Fibroblast of skin of right quadriceps (primary cell): Measurements from ENCODE around the gene PSMG4.

Source experiments
- DNase-seq: peaks from one replicate; pipeline ENCODE4 v3.0.0-alpha.2; 2013

PSMG4 gene

DNA sequence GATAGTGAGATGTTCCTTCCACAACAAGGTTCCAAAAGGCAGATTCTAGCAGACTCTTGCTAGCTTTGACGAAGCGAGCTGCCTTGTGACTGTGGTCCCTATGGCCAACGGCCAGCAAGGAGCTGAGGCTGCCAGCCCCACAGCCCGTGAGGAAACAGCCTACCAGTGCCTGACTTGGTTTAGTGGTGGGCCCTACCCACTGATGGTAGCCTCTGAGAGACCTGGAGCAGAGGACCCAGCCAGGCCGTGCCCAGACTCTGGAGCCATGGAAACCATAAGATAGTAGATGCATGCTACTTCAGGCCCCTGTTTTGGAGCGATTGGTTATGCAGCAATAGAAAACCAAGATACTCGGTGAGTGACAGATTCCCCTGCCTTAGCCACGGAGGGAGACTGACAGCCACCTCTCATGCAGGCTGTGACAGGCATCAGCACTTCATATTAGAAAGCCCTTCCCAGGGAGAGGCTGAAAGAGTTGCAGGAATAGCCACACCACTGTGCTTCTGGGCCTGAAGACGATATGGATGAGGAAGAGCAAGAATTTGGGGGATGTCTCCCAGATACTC lies 19.2 kb downstream of the PSMG4 start:
- DNase-seq = no peak

- no peak for DNase-seq
Observed at GRCh38 chr6:3278691-3279090, 19.9 kb downstream of the PSMG4 start.

- DNase-seq = no peak
Observed at GRCh38 chr6:3280091-3280490, 21.3 kb downstream of the PSMG4 start.

GRCh38 chr6:3280866-3281465 lies 22.2 kb downstream of the PSMG4 start:
- peak; percentile 11 for DNase-seq

DNA sequence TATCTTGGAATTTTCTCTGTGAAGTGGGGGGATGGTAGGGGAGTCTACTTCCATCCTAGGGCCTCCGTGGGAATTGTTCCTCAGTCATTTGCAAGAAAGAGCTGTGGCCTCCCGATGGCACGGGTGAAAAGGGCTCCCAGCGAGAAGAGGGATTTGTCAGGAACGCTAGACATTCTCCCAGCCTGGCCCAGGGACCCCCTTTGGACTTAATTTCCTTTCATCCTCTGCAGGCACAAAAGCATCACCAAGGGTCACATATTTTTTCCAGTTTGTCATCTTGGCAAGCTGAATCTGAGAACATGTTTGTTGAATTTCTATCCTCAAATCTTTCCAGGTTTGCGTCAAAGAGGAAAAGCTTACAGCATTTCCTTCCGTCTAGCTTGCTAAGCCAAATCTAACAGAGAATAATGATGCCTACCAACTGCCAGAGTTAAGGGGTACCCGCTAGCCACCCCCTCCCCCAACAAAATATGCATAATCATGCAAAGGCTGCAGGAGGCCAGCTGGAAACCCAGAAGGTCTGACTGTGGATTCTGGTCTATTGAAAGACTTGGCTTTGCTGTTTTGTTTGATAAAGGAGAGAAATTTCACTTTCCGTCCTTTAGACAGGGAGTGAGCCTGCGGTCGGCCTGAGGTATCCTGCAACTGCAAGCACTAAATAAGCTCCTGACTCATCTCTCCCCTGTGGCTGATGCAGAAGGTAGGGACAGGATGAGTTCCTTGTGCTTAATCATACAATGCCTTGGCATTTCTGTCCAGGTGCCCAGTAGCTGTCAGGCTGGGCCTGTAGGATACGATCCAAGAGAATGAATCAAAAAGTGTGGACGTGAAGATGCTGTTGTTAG lies 23.1 kb downstream of the PSMG4 start:
- DNase-seq = peak; percentile 90

DNA sequence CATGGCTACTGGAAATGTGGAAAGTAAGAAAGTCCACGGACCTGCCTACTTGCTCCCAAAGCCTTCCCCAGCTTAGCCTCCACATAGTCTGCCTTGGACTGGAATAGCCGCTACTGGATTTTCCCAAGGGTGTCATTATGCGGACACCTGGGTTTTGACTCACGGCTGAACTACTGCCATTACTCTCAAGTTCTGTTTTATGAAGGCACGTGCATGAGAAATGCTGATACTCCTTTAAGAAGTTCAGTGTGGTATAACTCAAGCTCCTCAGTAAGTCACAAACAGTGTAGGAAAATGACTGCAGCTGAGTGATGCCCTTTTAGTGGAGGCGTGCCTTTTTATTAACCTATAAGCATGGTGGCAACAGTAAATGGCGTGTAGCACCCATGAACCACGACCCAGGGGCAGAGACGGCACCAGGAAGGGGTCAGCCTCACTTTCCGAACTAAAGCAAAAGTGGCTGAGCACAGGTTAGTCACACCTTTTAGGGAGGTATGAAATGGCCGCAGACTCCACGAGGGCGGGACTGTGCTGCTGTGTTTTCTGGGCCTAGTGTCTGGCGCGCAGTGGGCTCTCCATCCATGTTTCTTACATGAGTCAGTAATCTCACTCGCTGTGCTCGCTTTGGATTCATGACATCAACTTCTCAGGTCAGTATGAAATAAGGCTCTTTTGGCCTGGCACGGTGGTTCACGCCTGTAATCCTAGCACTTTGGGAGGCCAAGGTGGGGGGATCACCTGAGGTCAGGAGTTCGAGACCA lies 23.9 kb downstream of the PSMG4 start:
- DNase-seq = no peak

DNA sequence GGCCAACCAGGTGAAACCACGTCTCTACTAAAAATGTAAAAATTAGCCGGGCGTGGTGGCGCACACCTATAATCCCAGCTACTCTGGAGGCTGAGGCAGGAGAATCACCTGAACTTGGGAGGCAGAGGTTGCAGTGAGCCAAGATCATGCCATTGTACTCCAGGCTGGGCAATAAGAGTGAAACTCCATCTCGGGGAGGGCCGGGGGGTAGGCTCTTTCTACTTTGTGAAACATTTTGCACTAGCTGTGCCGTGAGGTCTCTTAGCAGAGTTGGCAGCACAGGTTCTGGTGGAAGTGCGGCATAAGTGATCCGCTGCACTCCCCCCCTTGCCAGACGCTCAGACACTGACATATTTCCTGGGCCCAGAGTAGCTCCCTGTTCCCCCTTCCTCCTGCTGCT lies 24.5 kb downstream of the PSMG4 start:
- no peak for DNase-seq

DNA sequence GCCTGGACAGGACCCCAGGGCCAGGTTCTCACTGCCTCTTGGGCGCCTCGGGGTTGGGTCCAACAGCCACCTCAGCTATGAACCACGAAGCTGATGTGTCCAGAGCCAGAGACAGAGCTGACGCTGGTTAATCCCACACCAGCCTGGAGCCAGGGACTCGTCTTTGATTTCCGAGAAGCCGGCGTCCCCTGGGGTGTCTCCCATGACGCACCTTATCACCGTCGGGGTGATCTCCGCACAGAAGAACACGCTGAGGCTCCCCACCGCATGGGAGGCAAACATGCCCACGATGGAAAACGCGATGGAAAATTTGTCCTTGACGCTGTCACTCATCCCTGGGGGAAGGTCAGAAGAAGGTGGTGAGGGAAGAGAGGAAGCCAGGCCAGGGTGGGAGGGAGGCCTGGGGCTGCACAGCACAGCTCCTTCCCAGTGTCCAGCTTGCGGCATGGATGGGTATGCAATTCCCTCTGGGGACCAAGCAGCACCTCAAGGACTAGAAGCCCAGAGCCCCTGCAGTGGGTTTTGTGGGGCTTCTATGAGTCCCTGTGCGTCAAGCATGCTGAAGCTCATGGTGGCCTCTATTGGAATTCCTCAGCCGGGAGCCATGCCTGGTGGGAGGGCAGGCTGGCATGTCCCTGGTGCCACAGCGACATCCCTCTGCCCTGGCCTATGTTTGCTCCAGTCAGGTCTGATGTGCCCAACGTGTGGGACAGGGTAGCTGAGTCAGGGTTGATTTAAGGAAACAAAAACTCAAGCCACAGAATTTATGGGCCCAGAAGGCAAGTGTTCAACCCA lies 25.1 kb downstream of the PSMG4 start:
- DNase-seq = no peak

- no peak for DNase-seq
Observed at GRCh38 chr6:3284436-3284876, 25.7 kb downstream of the PSMG4 start.

GRCh38 chr6:3285049-3285639 lies 26.4 kb downstream of the PSMG4 start:
- DNase-seq = no peak

DNA sequence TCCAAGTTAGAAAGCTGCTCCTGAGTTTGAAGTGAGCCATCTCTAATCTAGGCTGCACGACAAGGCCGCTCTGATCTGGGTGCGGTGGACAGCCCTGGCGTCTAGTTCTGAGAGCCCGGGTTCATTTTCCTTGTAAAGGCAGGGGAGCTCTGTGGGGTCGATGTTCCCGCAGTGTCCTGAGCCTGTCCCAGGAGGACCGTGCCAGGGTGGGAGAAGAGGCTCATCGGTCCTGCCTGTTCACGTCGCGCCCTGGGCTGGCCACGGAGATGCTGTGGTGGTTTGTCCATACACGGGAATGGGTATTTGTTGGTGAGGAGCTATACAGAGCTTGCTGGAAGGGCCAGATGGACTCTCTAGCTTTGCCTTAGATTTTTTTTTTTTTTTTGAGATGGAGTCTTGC lies 27.0 kb downstream of the PSMG4 start:
- no peak for DNase-seq

GRCh38 chr6:3286641-3287171 lies 28.0 kb downstream of the PSMG4 start:
- no peak for DNase-seq

- no peak for DNase-seq
Observed at GRCh38 chr6:3287308-3287707, 28.6 kb downstream of the PSMG4 start.

- DNase-seq = no peak
Observed at GRCh38 chr6:3287976-3288707, 29.4 kb downstream of the PSMG4 start.

DNA sequence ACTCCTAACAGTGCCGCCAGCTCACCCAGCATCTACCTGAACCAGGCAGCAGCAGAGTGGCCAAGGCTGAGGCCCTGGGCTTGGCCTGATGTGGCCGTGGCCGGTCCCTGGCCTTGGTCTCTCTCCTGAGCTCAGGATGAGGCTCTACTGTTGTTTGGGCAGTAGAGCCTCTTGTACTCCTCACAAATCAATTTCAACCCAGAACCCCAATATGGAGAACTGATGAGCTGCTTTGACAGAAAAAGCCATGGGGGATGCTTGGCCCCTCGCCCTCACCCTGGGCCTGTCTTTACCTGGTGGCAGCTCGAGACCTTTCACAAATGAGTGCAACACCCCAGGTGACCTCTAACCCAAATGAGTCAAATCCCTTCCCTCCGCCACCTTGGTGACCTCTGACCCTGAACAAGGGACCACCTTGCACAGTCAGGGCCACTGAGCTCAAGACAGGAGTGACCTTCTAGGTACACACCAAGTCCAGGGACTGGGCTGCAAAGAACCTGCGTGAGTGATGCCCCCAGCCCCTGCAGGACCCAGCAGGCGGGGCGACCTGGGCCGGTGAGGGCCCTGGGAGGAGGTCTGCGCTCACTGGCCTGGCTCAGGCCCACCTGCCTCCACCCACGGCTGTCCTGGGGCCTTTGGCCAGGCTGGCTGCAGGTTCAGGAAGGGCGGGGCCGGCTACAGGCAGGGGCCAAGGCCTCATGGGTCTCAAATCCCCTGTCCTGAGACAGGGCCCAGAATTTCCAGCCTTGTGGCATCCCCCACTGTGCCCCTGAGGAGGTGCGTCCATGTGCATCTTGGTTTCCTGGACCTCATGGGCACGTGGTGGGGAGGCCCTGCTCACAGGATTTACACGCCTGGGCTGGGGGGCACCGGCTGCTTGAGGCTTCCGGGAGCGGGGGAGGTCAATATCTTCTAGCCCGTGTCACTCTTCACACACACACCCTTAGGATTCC lies 30.2 kb downstream of the PSMG4 start:
- DNase-seq = no peak

DNA sequence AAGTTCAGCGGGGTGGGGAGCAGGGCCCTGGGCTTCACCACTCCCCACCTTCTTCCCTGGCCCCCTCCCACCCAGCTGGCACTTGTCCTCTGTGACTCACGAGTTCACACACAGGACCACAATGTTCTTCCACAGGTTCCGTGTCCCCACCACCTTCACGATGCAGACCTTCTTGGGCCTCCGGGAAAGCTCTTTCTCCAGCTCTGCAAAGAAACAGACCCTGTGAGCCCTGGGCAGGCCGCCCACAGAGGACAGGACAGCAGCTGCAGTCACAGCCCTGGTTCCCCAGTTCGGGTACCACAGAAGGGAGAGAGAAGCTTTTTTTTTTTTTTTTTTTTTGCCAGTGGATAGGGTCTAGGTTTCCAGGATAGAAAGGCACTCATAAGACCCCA lies 30.9 kb downstream of the PSMG4 start:
- DNase-seq = no peak

DNA sequence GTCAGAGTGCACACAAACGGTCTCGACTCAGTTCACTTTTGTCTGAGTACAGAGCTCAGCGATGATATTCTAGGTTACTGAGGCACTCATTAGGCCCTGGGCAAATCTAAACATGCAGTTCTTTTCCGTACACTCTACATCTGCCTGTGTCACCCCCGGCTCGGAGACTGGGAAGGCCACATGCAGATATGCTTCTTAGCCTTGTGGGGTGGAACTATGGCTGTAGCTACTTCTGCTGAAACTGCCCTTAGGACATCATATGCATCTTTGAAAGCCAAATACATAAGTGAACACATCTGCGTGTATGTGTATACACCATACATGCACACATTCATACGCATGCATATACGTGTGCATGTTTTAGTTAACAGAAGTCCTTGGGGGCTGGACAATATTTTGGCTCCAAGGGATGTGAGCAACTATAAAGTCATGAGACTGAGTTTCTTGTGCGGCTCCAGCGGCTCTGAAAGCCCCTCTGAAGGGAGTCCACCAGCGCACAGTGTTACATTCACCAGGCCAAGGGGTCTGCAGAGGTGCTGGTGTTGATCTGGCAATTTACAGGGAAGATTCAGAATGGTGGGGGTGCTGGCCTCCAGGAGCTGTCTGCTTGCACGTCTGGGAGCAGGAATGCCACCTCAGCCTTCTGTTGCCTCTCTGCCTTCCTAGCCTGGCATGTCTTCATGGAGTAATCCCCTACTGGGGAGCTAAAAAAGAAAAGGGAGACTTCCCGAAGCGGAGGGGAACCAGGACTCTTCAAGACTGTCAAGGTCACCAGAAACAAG lies 31.6 kb downstream of the PSMG4 start:
- DNase-seq = no peak

GRCh38 chr6:3290931-3291211 lies 32.1 kb downstream of the PSMG4 start:
- DNase-seq = no peak

DNA sequence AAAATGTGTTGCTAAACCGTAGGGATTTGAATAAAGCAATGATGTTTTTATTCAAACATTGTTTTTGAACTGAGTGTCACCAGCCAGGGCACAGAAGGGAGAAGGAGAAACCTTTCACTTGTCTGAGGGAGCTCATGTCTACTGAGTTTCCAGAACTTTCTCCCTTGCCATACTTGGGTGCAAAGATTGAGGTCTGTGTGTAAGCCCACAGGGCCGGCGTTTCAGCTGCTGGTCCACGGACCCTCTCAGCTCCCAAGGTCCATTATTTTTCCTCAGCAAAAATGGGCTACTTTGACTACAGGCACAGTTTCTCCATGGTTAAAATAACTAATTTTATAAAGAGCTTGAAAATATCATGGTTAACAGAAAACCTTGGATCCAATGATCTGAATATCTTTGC lies 32.6 kb downstream of the PSMG4 start:
- no peak for DNase-seq
